Adrenal gland (tissue), 12 donors: ENCODE measurements around the gene ADARB2. TPM values are rescaled to one million over a fixed set of nuclear protein-coding genes. Genes with fewer than 3 reads are reported as not detected.

ENCODE experiments used
- DNase-seq, 7 donors: peaks; one replicate each; pipeline ENCODE4 v3.0.0-alpha.2; 2019 to 2020
- H3K27ac ChIP-seq, 5 donors: fragments of 200-600 bp; sonication (generic) in 4 of 5; 1 replicate in 3 of 5; 2 replicates in 2 of 5; pipeline versions ENCODE4 v1.5.1 to v1.8.0; 2016 to 2020; ENCODE audit warnings: mild to moderate bottlenecking in 1 of 5
- H3K27me3 ChIP-seq: fragments of 200-600 bp; 2 replicates; pipeline ENCODE4 v1.8.0; 2021
- H3K36me3 ChIP-seq, 2 donors: fragments of 200-600 bp; replicated peaks in 1 of 2; 1 replicate in 1 of 2; 2 replicates in 1 of 2; pipeline versions ENCODE4 v1.5.1 to v1.8.0; 2018 to 2022
- H3K4me1 ChIP-seq, 2 donors: fragments of 200-600 bp; replicated peaks in 1 of 2; 1 replicate in 1 of 2; 2 replicates in 1 of 2; pipeline versions ENCODE4 v1.5.1 to v1.8.0; 2018 to 2021
- H3K4me3 ChIP-seq, 4 donors: fragments of 200-600 bp; sonication (generic) in 3 of 4; one replicate each; pipeline ENCODE4 v1.5.1; 2016 to 2018
- H3K9me3 ChIP-seq, 3 donors: fragments of 200-600 bp; sonication (generic) in 1 of 3; replicated peaks in 1 of 3; 1 replicate in 2 of 3; 2 replicates in 1 of 3; pipeline versions ENCODE4 v1.5.1 to v1.8.0; 2016 to 2021
- POLR2A ChIP-seq, 2 donors: fragments of 450-650 bp; IDR thresholded peaks; one replicate each; pipeline ENCODE4 v1.6.1; 2017; ENCODE audit warnings: antibody characterized with exemption in 2 of 2, mild to moderate bottlenecking in 2 of 2, moderate library complexity in 1 of 2
- WGBS, 4 donors: extraction: QIAGEN DNeasy Blood & Tissue Kit in 2 of 4; methylation state at CpG; one replicate each; pipeline versions ENCODE4 v1.1.5 to v1.1.7; 2013 to 2017; 5-methylcytosine and 5-hydroxymethylcytosine counted together
- intact Hi-C, 2 donors: fragments of 100-400 bp; cut with DNase I; formaldehyde crosslinking; loops; one replicate each; pipeline versions ENCODE4 v1.14.1 to v1.15.0; 2022 to 2023
- polyA plus RNA-seq, 3 donors: library from polyadenylated mRNA; stranded (reverse); fragments of 200-250 nt in 2 of 3; fragments of 350-450 nt in 1 of 3; fragmentation: Illumina TruSeq in 1 of 3; extraction: RNeasy Lipid Tissue Mini Kit (QIAGEN cat#74804) in 1 of 3; gene quantifications; one replicate each; pipeline ENCODE4 v1.2.3, GENCODE V29; 2013 to 2014
- total RNA-seq, 9 donors: library from RNA; depleted of rRNA in 4 of 9; stranded (reverse); fragments of >200 nt in 4 of 9; fragments of 120-200 nt in 1 of 9; fragmentation: NEBNext Ultra II Directional in 1 of 9; extraction: Animal tissue kit (Norgen Biotek cat#: 25700) in 1 of 9; gene quantifications; one replicate each; pipeline versions ENCODE4 v1.1.0 to v1.2.4, GENCODE V29; 2013 to 2023
- TF ChIP-seq, protein P1 (sequence below), 6 experiments: fragments of 450-650 bp in 4 of 6; fragments of 200-600 bp in 2 of 6; sonication (generic) in 1 of 6; IDR thresholded peaks; 1 replicate in 5 of 6; 2 replicates in 1 of 6; pipeline versions ENCODE4 v1.5.1 to v1.8.0; 2016 to 2021; ENCODE audit warnings: antibody characterized with exemption in 6 of 6, mild to moderate bottlenecking in 2 of 6, moderate library complexity in 1 of 6
- donor health status: healthy with polysubstance abuse.
- donor health status: Bipolar disorder and iron deficiency.
- donor health status: DM: yes; HTN: yes; CAD: no.
- donor health status: DM: no; HTN: no; CAD: no.
- donor health status: DM: no; HTN: no; CAD: no.
- donor health status: DM: yes; HTN: yes; CAD: no.

ADARB2 gene
- total and polyA plus RNA-seq, 12 donors: 0.14 to 3.1 (median 0.91) TPM

DNA sequence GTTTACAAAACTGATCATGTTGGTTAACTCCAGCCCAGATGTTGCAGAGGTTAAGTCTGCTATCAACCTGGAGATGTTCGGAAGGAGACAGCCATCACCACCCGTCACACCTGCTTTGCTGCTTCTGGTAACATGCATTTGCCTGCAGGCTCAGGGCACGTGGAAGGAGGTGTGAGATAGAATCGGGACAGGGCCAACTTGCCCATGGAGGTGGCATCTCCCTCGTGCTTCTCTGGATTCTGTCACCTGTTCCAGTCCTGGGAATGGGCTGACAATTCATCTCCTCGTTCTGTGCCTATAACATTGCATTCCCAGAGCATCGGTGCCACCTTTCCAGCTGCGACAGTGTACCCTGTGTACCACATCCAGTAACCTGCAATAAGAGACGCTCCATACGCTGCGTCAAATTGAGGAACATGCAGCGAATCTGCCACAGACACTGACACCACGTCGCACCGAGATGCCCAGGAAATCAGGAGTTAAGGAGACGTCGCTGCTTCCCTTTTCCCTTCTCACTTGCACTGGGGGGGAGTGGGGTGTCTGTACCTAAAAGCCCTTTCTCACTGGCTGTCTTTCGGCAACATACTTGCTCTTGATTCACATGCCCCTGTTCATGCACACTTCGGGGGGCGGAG lies 65.8 kb downstream of the ADARB2 start:
- DNase-seq: no peak
- TF ChIP-seq POLR2A (IDR thresholded peaks at IDR 0.05): no peak
- TF ChIP-seq, protein P1, sequence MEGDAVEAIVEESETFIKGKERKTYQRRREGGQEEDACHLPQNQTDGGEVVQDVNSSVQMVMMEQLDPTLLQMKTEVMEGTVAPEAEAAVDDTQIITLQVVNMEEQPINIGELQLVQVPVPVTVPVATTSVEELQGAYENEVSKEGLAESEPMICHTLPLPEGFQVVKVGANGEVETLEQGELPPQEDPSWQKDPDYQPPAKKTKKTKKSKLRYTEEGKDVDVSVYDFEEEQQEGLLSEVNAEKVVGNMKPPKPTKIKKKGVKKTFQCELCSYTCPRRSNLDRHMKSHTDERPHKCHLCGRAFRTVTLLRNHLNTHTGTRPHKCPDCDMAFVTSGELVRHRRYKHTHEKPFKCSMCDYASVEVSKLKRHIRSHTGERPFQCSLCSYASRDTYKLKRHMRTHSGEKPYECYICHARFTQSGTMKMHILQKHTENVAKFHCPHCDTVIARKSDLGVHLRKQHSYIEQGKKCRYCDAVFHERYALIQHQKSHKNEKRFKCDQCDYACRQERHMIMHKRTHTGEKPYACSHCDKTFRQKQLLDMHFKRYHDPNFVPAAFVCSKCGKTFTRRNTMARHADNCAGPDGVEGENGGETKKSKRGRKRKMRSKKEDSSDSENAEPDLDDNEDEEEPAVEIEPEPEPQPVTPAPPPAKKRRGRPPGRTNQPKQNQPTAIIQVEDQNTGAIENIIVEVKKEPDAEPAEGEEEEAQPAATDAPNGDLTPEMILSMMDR (IDR thresholded peaks at IDR 0.05): no peak
- WGBS, 4 donors: 79 to 86% (median 83%) methylated on average over 20 of the region's 20 CpGs
- intact Hi-C loops: no loop called here
- H3K4me3 ChIP-seq: no peak overlapping the region
- no peaks in the 10 kb centered on the region for H3K27me3 ChIP-seq
- no peaks in the 10 kb centered on the region for H3K9me3 ChIP-seq
- no peaks in the 10 kb centered on the region for H3K36me3 ChIP-seq
- no peak overlapping the region for H3K27ac ChIP-seq
- H3K4me1 ChIP-seq: no peaks in the 10 kb centered on the region

DNA sequence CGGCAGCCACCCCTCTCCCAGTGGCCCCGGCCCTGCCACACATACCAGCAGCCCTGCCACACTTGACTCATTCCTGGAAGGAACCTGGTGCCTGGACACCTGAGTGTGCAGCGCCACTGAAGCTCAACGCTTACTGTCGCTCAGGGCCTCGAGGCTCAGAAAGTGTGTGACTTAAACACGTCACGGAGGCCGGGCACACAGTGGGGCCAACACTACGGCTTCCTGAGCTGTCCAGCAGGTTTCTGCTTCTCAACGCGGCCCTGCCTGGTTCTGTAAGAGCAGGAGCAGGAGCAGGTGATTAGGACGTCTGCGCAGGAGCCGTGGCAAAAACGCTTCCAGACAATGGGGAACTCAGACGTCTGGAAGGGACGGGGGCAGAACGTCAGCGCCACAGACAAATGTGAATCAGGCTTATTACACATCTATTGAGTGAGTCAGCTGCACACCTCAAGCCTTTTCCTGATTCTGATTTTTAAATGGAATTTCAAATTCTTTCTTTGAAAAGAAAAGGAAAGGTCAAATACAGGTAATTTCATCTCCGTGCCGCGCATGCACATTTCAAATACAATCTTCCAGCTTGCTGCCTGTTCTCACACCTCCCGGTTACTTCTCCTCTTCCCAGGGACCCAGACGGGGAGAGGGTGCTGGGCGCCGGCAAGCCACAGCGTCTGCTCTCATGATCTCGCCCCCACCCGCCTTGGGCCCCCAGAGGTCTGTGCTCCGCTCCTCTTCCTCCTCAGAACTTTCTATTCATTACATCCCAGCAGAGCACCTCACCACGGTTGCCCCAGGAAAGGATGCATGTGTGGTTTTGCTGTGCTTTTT lies 66.6 kb downstream of the ADARB2 start:
- DNase-seq: no peak
- H3K27me3 ChIP-seq: no peaks in the 10 kb centered on the region
- 61 to 73% (median 71%) methylated on average over 31 to 32 of the region's 32 CpGs for WGBS, 4 donors
- no peak overlapping the region for H3K4me3 ChIP-seq
- no peaks in the 10 kb centered on the region for H3K9me3 ChIP-seq
- H3K4me1 ChIP-seq: no peaks in the 10 kb centered on the region
- no peak overlapping the region for H3K27ac ChIP-seq
- no peak for TF ChIP-seq POLR2A (IDR thresholded peaks at IDR 0.05)
- intact Hi-C loops: no loop called here
- H3K36me3 ChIP-seq: no peaks in the 10 kb centered on the region

DNA sequence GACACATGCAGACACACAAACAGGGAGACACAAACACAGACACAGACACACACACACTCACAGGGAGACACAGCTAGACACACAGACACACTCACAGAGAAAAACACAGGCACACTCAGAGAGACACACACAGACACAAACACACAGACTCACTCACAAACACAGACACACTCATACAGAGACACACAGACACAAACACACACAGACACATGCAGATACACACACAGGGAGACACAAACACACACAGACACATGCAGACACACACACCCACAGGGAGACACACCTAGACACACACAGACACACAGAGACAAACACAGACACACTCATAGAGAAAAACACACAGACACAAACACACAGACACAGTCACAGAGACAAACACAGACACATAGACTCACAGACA lies 67.9 kb downstream of the ADARB2 start:
- intact Hi-C loops: no loop called here
- Histone ChIP-seq H3K9me3 (no peaks in the 10 kb centered on the region), H3K27ac (no peak overlapping the region), H3K4me1 (no peaks in the 10 kb centered on the region), H3K36me3 (no peaks in the 10 kb centered on the region), H3K4me3 (no peak overlapping the region), H3K27me3 (no peaks in the 10 kb centered on the region)
- DNase-seq: no peak
- TF ChIP-seq, protein P1 (IDR thresholded peaks at IDR 0.05): no peak
- TF ChIP-seq POLR2A (IDR thresholded peaks at IDR 0.05): no peak

DNA sequence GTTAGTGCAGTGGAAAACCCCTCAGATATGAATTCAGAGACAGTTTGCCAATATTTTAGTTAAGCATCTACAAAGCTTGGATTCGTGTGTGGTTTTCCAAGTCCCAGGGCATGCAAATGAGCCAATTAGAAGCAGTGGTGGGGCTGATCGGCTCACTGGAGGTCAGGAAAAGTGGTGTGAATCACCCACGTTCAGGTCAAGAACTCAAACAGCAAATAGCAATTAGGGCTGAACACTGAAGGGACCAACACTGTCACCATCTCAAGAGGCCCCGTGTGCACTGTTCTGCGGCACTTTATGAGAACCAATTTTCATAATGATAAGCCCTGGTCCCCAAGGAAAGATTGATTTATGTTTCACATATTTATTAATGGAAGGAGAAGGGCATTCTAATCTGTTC lies 68.9 kb downstream of the ADARB2 start:
- H3K9me3 ChIP-seq: no peaks in the 10 kb centered on the region
- no peak for DNase-seq
- H3K27me3 ChIP-seq: no peaks in the 10 kb centered on the region
- WGBS, 4 donors: 54 to 62% (median 57%) methylated on average over 5 of the region's 5 CpGs
- intact Hi-C loops: no loop called here
- H3K27ac ChIP-seq: no peak overlapping the region
- H3K4me3 ChIP-seq: no peak overlapping the region
- no peaks in the 10 kb centered on the region for H3K36me3 ChIP-seq
- TF ChIP-seq, protein P1 (IDR thresholded peaks at IDR 0.05): no peak
- no peak for TF ChIP-seq POLR2A (IDR thresholded peaks at IDR 0.05)
- no peaks in the 10 kb centered on the region for H3K4me1 ChIP-seq
